HG03095 (cell line): ENCODE results near the gene CDKN2D.

Experiments used
- ATAC-seq: cut with Tn5 transposase; IDR thresholded peaks from one replicate; pipeline ENCODE4 v1.9.1; 2021; ENCODE audit warnings: moderate library complexity; ENCODE audit not compliant: unreplicated experiment

CDKN2D gene

GRCh38 chr19:10568826-10569651 lies at the start of gene CDKN2D:
Gene CDKN2D, minus strand, starts transcription at chr19:10568979. Its CDS starts 326 bp downstream, at chr19:10568653.
- ATAC-seq, result peak; percentile 61

GRCh38 chr19:10617409-10618121 lies 48.8 kb upstream of the CDKN2D start:
- ATAC-seq, result no peak

- ATAC-seq, result no peak
Measured at GRCh38 chr19:10615429-10616023, 46.7 kb upstream of the CDKN2D start.

- no peak for ATAC-seq
Measured at GRCh38 chr19:10612499-10613119, 43.8 kb upstream of the CDKN2D start.

- no peak for ATAC-seq
Measured at GRCh38 chr19:10611907-10612306, 43.1 kb upstream of the CDKN2D start.

- ATAC-seq, result no peak
Measured at GRCh38 chr19:10604460-10604980, 35.7 kb upstream of the CDKN2D start.

GRCh38 chr19:10603873-10604459 lies 35.2 kb upstream of the CDKN2D start:
- no peak for ATAC-seq

GRCh38 chr19:10603084-10603872 lies 34.5 kb upstream of the CDKN2D start:
- peak; percentile 35 for ATAC-seq

- no peak for ATAC-seq
Measured at GRCh38 chr19:10602330-10603083, 33.7 kb upstream of the CDKN2D start.

GRCh38 chr19:10601999-10602329 lies 33.2 kb upstream of the CDKN2D start:
- no peak for ATAC-seq

- no peak for ATAC-seq
Measured at GRCh38 chr19:10600149-10600548, 31.4 kb upstream of the CDKN2D start.

GRCh38 chr19:10593820-10594637 lies 25.2 kb upstream of the CDKN2D start:
- no peak for ATAC-seq

GRCh38 chr19:10593148-10593547 lies 24.4 kb upstream of the CDKN2D start:
- no peak for ATAC-seq

- ATAC-seq, result no peak
Measured at GRCh38 chr19:10587839-10588150, 19.0 kb upstream of the CDKN2D start.

GRCh38 chr19:10587022-10587838 lies 18.5 kb upstream of the CDKN2D start, which contains the start of gene AP1M2:
Gene AP1M2, minus strand, starts transcription at chr19:10587312. Its CDS starts 81 bp downstream, at chr19:10587231.
- ATAC-seq, result no peak

GRCh38 chr19:10586396-10586795 lies 17.6 kb upstream of the CDKN2D start:
- no peak for ATAC-seq

GRCh38 chr19:10583036-10583776 lies 14.4 kb upstream of the CDKN2D start:
- no peak for ATAC-seq
